Calu3 (cell line): ENCODE measurements around the gene NCAPG2. TPM values are rescaled to one million over a fixed set of nuclear protein-coding genes. Genes with fewer than 3 reads are reported as not detected.

Source experiments
- BruUV-seq: library from RNA; stranded (reverse); fragments of 400-500 nt; replicated peaks from 2 replicates; lab custom pipeline; 2021; lab: Mats Ljungman, UMichigan
- CTCF ChIA-PET: fragments of 300-600 bp; sonication (Branson Sonifier 250); formaldehyde crosslinking; loops from one replicate; lab custom pipeline; 2022; ENCODE audit warnings: antibody characterized with exemption; lab: Charles Lee
- DNase-seq: peaks from one replicate; pipeline ENCODE4 v3.0.0; 2022
- H3K27ac Mint-ChIP-seq: one replicate; pipeline ENCODE4 v1.8.0; 2022; ENCODE audit warnings: mixed read lengths; ENCODE audit not compliant: unreplicated experiment
- H3K27me3 Mint-ChIP-seq: one replicate; pipeline ENCODE4 v1.8.0; 2022; ENCODE audit warnings: mixed read lengths; ENCODE audit not compliant: unreplicated experiment
- H3K36me3 Mint-ChIP-seq: one replicate; pipeline ENCODE4 v1.8.0; 2022; ENCODE audit warnings: mild to moderate bottlenecking, moderate library complexity, mixed read lengths; ENCODE audit not compliant: insufficient read depth, unreplicated experiment
- H3K4me1 Mint-ChIP-seq: one replicate; pipeline ENCODE4 v1.8.0; 2022; ENCODE audit warnings: mild to moderate bottlenecking, low read depth, mixed read lengths; ENCODE audit not compliant: unreplicated experiment
- H3K4me3 Mint-ChIP-seq: one replicate; pipeline ENCODE4 v1.8.0; 2022; ENCODE audit warnings: mild to moderate bottlenecking, low read depth, moderate library complexity, mixed read lengths; ENCODE audit not compliant: unreplicated experiment
- H3K9me3 Mint-ChIP-seq: one replicate; pipeline ENCODE4 v1.8.0; 2022; ENCODE audit warnings: low read depth, mixed read lengths; ENCODE audit not compliant: unreplicated experiment
- intact Hi-C: fragments of 100-400 bp; cut with micrococcal nuclease; formaldehyde crosslinking; loops from one replicate; pipeline ENCODE4 v1.10.0; 2022; ENCODE audit not compliant: unreplicated experiment
- total RNA-seq: library from RNA; stranded (reverse); gene quantifications from 2 replicates; pipeline ENCODE4 v1.2.3, GENCODE V29; 2022
- TF ChIP-seq, protein P1 (sequence below): fragments of 200-600 bp; IDR thresholded peaks from one replicate; pipeline ENCODE4 v1.8.0; 2022; ENCODE audit warnings: antibody characterized with exemption; ENCODE audit not compliant: unreplicated experiment

NCAPG2 gene
- total RNA-seq, 1 experiment from 2014 or later, result 81.7 TPM

DNA sequence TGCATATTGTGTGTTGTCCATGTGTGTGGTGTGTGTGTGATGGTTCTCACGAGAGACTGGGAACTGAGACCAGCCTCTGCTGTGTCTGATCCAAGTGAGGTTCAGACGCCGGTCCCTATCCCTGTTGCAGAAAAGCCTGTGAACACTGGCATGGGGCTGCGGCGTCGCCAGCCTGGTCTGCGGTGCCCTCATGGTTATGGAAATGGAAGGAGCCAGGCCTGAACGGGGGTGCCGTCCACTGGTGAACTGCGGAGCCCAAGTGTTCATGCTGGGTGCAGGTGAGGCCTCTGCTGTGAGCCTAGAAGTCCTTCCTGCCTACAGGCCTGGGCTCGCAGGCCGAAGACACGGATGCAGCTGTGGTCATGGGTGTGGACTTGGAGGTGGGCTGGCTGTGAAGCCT lies 18.7 kb upstream of the NCAPG2 start:
- no peak for DNase-seq
- Mint-ChIP-seq H3K36me3 (no peaks in the 10 kb centered on the region), H3K27ac (no peak overlapping the region), H3K4me1 (no peaks in the 10 kb centered on the region), H3K27me3 (peaks cover 10% of the 10 kb centered on the region), H3K9me3 (no peaks in the 10 kb centered on the region), H3K4me3 (no peak overlapping the region)
- CTCF ChIA-PET, result no interaction called here
- TF ChIP-seq, protein P1, sequence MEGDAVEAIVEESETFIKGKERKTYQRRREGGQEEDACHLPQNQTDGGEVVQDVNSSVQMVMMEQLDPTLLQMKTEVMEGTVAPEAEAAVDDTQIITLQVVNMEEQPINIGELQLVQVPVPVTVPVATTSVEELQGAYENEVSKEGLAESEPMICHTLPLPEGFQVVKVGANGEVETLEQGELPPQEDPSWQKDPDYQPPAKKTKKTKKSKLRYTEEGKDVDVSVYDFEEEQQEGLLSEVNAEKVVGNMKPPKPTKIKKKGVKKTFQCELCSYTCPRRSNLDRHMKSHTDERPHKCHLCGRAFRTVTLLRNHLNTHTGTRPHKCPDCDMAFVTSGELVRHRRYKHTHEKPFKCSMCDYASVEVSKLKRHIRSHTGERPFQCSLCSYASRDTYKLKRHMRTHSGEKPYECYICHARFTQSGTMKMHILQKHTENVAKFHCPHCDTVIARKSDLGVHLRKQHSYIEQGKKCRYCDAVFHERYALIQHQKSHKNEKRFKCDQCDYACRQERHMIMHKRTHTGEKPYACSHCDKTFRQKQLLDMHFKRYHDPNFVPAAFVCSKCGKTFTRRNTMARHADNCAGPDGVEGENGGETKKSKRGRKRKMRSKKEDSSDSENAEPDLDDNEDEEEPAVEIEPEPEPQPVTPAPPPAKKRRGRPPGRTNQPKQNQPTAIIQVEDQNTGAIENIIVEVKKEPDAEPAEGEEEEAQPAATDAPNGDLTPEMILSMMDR, result no peak
- no TSS peak for BruUV-seq
- intact Hi-C loops, result no loop called here

DNA sequence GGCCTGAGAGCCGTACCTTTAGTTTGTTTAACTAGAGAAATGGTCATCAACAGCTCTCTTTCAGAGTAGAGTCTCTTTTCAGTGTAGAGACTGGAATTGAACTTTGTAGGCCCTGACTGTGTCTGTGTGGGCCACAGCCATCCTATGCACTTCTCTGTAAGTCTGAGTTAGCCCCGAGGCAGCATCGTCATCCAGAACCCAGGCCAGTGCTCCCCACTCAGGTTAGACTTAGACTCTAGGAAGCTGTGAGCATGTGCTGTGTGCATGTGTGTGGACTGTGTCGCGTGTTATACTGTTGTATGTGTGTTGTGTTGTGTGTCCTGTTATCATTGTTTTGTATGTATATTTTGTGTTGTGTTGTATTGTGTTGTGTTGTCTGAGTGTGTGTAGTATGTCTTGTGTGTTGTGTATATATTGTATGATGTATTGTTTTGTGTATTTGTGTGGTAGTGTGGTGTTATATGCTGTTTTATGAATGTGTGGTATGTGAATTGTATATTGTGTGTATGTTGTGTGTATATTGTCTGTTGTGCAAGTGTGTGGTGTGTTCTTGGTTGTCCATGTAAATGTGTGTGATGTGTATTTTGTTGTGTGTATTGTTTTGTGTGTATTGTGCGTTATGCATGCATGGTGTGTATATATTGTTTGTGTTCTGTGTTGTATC lies 18.1 kb upstream of the NCAPG2 start:
- TF ChIP-seq, protein P1, result no peak

DNA sequence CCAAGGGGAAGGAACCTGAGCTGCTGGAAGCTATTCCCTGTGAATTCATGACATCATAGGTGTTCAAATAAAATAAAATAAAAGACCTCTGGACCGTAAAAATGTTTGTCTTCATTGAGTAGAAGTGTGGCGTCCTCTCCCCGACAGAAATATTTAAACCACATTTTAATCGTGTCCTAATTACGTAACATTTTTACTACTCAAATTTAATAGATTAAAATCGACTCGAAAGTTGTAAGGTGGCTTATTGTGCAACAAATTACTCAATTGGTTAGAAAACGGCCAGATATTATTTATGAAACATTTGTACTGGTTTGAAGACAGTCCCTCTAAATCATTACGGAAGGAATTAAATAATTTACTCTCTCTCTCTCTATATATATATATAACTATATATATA lies 15.5 kb upstream of the NCAPG2 start:
- TF ChIP-seq, protein P1, result no peak
- no peak overlapping the region for H3K27ac Mint-ChIP-seq
- peaks cover 38% of the 10 kb centered on the region for H3K27me3 Mint-ChIP-seq
- H3K36me3 Mint-ChIP-seq, result no peaks in the 10 kb centered on the region
- CTCF ChIA-PET, result no interaction called here
- DNase-seq, result no peak
- H3K9me3 Mint-ChIP-seq, result no peaks in the 10 kb centered on the region
- intact Hi-C loops, result no loop called here
- no peak overlapping the region for H3K4me3 Mint-ChIP-seq
- H3K4me1 Mint-ChIP-seq, result no peaks in the 10 kb centered on the region
- BruUV-seq, result no TSS peak

More for the DNA sequence above, 18.1 kb upstream of the NCAPG2 start:
- H3K27me3 Mint-ChIP-seq, result peaks cover 16% of the 10 kb centered on the region
- H3K9me3 Mint-ChIP-seq, result no peaks in the 10 kb centered on the region
- no peaks in the 10 kb centered on the region for H3K4me1 Mint-ChIP-seq
- DNase-seq, result no peak
- intact Hi-C loops, result no loop called here
- no peak overlapping the region for H3K27ac Mint-ChIP-seq
- no peaks in the 10 kb centered on the region for H3K36me3 Mint-ChIP-seq
- no TSS peak for BruUV-seq
- no peak overlapping the region for H3K4me3 Mint-ChIP-seq
- CTCF ChIA-PET, result no interaction called here

DNA sequence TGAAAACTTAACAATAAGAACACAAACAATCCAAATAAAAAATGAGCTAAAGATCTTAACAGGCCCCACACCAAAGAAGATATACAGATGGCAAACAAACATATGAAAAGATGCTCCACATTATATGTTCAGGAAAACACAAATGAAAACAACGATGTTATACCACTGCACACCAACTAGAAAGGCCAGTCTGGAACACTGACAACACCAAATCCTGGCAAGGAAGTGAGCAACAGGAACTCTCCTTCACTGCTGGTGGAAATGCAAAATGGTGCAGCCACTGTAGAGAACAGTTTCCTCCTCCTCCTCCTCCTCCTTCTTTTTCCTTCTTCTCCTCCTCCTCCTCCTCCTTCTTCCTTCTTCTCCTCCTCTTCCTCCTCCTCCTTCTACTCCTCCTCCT lies 12.2 kb upstream of the NCAPG2 start:
- BruUV-seq, result no TSS peak
- Mint-ChIP-seq H3K27ac (no peak overlapping the region), H3K4me3 (no peak overlapping the region), H3K9me3 (no peaks in the 10 kb centered on the region), H3K27me3 (peaks cover 38% of the 10 kb centered on the region), H3K36me3 (no peaks in the 10 kb centered on the region), H3K4me1 (no peaks in the 10 kb centered on the region)
- DNase-seq, result no peak
- TF ChIP-seq, protein P1, result no peak
- CTCF ChIA-PET, result interaction anchor here (0.6 kb wide), 1 partner anchor 248 kb away, joined by 3 read pairs; no protein-coding TSS in a partner anchor
- intact Hi-C loops, result no loop called here
